GM21367 (cell line): ENCODE results near the gene RCOR2.
"Not testable (repeated sequence)": the region's sequence is repeated elsewhere in the genome, so short reads cannot be mapped to it uniquely, and the experiment has no call there.

Source experiments
- ATAC-seq: cut with Tn5 transposase; IDR thresholded peaks from one replicate; pipeline ENCODE4 v1.9.1; 2021; ENCODE audit not compliant: unreplicated experiment

The RCOR2 gene

DNA sequence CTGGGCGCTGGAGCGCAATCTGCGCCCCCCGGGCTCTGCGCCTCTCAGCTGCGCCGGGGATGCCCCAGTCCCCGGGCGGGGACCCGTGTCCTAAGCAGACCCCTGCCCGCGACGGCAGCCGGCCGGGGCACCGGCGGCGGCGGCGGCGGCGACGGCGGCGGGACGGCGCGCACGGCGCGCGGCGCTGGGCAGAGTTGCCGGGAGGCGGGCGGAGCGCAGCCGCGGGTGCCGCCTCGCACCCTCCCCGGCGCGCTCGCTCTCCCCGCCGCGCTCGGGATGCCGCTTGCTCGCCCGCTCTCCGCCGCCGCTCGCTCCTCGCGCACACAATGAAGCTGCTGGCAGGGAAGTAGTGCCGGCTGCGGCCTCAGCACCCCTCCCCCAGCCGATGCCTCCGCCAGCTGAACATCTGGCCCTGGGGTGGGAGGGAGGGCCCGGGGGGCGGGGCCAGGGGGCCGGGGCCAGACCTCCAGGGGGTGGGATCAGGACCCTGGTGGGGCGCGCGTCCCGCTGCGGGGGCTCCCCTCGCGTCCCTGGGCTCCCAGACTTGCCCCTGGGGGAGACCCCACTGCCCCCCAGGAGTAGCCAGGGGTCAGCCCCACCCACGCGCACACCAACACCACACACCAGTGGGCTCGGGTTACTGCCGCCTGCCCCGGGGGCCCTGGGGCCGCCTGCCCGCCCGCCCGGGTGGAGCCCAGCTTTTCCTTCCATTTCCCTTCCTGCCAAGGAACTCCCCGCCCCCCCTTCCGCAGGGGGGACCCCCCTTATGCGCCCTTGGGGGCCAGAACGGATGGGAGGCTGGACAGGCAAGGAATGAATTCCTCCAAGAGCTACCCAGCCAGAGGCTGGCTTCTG lies at the start of gene RCOR2:
Gene RCOR2 (minus strand): TSS at position 328 of the 855 bp plus-strand sequence. CDS start 708 bp downstream, outside the sequence.
- ATAC-seq = no peak

GRCh38 chr11:63966444-63966843 lies 49.5 kb upstream of the RCOR2 start:
- ATAC-seq = no peak

DNA sequence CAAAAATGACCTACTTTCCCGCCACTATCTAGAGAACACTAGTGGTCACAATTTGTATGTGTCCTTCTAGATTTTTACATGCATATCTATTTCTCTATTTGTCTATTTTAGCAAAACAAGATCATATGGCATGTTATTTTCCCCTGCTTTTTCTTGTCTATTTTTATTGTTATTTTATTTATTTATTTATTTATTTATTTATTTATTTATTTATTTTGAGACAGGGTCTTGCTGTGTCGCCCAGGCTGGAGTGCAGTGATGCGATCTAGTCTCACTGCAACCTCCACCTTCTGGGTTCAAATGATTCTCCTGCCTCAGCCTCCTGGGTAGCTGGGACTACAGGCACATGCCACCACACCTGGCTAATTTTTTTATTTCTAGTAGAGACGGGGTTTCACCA lies 46.9 kb upstream of the RCOR2 start:
- ATAC-seq = not testable (repeated sequence)

- no peak for ATAC-seq
Observed at GRCh38 chr11:63961608-63962412, 44.8 kb upstream of the RCOR2 start.

DNA sequence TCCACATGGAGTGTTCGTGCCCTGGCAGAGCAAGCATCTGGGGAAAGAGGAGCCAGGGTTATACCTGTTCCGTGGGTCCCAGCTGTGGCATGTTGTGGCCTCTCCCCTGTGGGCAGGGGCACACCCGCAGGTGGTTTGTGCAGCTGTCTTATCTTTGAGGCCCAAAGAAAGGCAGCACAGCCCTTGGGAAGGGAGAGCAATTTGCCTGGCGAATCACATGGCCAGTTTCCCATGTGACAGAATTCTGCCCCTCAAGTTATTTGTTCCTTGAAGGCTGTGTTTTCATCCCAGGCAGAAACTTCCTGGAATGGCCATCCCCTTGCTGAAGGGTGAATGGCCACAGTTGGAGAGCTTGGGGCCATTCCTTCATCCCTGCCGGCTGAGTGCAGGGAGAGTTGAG lies 41.0 kb upstream of the RCOR2 start:
- ATAC-seq = no peak

DNA sequence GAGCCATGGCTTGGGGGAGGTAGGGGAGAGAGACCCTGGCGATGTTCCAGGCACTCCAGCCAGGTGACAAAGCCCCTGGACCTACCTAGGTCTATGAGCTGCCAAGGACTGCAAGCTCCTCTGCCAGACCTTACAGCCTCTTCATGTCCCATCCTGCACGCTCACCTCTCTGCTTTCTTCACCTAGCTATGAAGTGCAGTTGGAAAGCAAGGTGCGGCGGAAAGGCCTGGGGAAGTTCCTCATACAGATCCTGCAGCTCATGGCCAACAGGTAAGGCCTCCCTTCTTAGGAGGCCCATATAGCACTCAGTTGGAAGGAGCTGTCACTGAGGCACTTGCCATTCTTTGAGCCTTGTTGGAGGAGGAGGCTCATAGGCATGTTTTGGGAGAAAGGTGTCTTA lies 35.6 kb upstream of the RCOR2 start:
- no peak for ATAC-seq

GRCh38 chr11:63951779-63952536 lies 35.0 kb upstream of the RCOR2 start:
- no peak for ATAC-seq

DNA sequence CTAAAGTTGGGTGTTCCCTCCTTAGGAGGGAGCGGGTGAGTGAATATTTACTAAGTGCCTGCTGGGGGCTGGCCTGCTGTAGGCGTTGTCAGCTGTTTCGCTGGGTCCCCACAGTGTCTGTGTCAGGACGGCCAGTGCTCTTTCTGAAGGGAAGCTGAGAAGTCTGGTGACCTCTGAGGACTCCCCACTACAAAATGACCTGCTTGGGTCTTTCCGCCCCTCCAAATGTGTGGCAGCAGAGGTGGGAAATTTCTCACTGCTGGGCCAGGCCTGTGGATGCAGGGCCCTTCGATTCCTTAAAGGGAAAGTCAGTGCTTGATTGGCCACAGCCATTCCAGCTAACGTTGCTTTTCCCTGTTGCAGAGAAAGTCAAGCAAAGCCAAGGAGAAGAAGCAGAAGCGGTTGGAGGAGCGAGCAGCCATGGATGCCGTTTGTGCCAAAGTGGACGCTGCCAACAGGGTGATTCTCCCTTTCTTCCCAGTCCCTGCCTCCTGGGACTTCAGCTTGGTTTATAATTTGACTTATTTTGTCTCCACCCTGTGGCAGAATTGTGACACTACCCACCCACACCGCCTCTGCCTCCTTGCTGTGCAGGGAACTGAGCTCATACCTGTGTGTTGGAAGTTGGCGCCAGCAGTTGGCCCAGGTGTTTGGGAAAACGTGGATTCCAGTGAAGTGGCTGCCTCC lies 28.7 kb upstream of the RCOR2 start:
- no peak for ATAC-seq

GRCh38 chr11:63944987-63945386 lies 28.0 kb upstream of the RCOR2 start:
- ATAC-seq = no peak

DNA sequence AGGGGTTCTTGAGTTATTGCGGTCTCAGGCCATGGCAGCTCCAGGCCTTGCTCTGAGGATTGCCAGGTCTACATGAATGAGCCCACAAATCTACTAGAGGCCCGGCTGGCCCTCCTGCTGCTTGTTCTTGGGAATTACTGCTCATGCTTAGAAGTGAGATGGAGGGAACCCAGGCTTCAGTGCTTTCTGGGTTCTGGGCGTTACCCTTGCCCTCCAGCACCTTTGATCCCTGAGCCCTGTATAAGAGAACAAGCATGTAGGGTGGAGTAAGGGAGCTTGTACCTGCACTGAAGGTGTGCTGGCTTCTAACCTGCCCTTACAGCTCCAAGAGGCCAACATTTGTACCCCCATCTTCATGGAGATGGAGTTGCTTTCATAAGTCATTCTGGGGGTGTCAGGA lies 25.8 kb upstream of the RCOR2 start:
- no peak for ATAC-seq

- ATAC-seq = no peak
Observed at GRCh38 chr11:63941901-63942300, 24.9 kb upstream of the RCOR2 start.

DNA sequence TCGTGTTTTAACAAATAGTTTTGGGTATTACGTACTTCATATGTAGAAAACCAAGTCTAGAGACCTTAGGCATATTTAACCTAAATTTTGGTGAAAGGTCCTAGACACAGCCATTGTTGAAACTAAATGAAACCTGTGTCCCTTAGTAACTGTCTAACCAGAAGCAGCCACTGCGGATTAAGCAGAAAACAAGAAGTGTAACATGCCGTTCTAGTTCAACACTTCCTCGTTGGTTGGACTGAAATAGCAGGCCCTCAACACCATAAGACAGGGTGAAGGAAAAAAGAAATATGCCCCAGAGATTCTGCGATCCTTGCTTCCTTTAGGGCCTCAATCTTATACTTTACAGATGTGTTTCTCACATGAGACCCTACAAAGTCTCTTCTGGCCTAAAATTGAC lies 23.8 kb upstream of the RCOR2 start:
- ATAC-seq = no peak

DNA sequence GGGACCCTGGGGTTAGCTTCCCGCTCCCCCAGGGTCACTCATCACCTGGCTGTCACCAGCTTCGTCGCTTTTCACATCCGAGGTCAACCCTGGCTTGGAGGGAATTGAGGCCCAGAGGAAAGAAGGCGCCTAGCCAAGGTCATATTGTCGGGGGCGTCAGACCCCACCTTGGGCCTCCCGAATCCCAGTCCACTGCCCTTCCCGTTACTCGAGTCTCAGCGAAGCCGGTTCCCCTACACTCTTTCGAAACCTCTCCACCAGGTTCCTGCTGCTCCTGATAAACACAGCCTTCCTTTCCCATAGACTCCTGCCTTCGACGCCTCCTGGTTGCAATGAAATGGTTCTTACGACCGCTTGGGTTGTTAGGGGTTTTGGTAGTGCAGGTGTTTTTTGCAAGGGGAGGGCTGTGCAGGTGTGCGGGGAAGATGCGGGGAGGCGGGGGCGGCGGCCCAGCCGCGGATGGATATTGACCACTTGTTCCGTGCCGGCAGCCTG lies 22.5 kb upstream of the RCOR2 start:
- no peak for ATAC-seq

GRCh38 chr11:63938479-63939396 lies 21.8 kb upstream of the RCOR2 start, which contains the start of gene NAA40:
Gene NAA40 (plus strand): TSS chr11:63939002. CDS start chr11:63939097, 95 bp downstream.
- ATAC-seq = peak; percentile 84

DNA sequence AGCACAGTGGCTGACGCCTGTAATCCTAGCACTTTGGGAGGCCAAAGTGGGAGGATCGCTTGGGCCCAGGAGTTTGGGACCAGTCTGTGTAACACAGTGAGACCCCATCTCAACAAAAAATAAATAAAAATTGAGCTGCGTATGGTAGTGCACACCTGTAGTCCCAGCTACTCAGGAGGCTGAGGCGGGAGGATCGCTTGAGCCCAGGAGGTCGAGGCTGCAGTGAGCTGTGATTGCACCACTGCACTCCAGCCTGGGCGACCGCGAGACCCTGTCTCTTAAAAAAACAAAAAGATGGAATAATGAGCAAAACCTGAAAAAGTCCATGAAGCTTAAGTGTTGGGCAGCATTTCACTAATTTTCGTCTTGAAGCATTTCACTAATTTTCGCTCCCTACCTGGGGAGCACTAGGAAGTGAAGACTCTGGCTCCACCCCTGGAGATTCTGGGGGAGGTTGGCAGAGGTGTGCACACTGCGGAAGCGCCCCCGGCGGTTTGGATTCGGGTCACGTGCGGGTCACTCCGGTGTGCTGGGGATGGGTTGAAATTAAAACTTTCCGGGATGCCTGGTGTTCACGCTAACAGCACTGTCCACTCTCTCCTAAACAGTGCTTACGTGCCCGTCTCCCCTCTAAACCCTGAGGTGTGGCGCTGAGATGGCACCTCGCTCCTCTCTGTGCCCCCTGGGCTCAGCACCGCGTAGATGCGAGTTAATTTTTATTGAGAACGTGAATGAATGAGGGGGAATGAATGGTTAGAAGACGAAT lies 20.9 kb upstream of the RCOR2 start:
- no peak for ATAC-seq

DNA sequence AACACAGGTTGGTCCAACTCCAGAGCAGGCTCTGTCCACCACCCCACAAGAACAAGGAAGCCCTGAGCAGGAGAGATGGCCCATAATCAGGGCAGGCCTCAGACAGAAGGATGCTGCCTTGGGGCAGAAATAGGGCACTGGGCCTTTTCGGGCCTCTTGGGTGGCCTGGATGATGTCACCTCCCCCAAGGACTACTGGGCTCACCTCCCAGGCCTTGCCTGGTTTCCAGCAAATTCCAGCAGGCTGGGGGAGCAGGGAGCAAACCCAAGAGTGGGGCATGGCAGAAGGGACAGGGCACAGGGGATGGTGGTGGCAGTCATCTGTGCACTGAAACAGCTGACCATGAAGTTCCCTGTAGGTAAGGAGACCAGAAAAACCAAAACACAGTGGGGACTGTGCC lies 16.5 kb upstream of the RCOR2 start:
- ATAC-seq = no peak

DNA sequence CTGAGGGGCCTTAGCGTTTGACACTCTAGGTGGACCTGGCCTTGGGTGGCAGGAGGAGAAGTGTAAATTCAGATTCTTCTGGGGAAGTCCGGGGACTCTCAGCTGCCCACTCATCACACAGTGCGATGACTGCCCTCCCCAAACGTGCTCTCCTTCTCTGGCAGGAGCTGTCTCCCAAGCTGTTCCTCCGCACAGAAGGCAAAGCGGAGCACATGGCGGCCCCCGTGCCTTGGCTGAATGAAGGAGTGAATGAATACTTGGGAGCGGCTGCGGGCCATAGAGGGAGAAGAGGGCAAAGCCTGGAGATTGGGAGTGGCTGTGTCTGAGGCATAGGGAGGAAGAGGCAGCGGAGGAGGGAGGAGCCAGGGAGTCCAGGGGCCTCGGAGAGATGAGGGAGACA lies 14.9 kb upstream of the RCOR2 start:
- ATAC-seq = no peak

GRCh38 chr11:63931045-63931444 lies 14.1 kb upstream of the RCOR2 start:
- ATAC-seq = no peak

- ATAC-seq = no peak
Observed at GRCh38 chr11:63929616-63930015, 12.7 kb upstream of the RCOR2 start.
